ENCODE measurements around the gene LY6G6C.
A peak's percentile ranks its signal among the peaks of the same experiment; 100 is the strongest.

The LY6G6C gene, protein sequence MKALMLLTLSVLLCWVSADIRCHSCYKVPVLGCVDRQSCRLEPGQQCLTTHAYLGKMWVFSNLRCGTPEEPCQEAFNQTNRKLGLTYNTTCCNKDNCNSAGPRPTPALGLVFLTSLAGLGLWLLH

DNA sequence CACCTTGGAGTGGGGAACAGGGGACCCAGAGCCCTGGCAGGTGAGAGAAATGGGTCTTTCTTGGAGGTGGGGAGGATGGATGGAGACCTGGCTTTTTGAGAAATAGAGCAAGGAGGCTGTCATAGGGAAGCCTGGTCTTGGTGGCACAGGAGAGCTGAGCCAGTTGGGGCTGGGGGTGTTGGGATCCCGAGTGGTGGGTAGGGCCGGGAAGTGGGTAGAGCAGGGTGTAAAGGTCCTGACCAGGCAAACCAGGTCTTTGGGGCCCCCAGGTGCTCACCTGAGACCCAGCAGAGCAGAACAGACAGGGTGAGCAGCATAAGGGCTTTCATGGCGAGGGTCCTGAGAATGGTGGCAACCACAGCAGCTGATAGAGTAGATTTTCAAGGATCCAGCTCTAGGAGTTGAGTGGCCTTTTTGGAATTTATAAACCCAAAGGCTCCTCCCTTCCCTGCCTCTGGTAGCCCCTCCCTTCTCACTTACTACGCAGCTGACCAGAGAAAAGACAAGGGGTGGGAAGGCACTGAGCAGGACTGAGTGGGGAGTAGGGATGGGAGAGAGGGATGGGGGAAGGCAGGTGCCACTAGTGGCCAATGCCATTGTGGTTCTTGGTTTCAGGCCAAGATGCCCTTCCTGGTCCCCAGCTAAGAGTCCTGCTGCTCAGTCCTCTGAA, at the start of gene LY6G6C:
Gene LY6G6C (minus strand): TSS at position 396 of the 670 bp plus-strand sequence. CDS start 67 bp downstream, at position 329.
- no peak for DNase-seq (ENCODE audit: low read depth)

- no peak for DNase-seq (ENCODE audit: low read depth)
Observed at GRCh38 chr6:31770860-31771259, 49.3 kb upstream of the LY6G6C start.

GRCh38 chr6:31769684-31770371, 48.3 kb upstream of the LY6G6C start:
- peak; percentile 59 for DNase-seq (ENCODE audit: low read depth)

GRCh38 chr6:31768363-31769257, 47.1 kb upstream of the LY6G6C start:
- DNase-seq (ENCODE audit: low read depth), result no peak

GRCh38 chr6:31767096-31767645, 45.6 kb upstream of the LY6G6C start:
- DNase-seq (ENCODE audit: low read depth), result no peak

DNA sequence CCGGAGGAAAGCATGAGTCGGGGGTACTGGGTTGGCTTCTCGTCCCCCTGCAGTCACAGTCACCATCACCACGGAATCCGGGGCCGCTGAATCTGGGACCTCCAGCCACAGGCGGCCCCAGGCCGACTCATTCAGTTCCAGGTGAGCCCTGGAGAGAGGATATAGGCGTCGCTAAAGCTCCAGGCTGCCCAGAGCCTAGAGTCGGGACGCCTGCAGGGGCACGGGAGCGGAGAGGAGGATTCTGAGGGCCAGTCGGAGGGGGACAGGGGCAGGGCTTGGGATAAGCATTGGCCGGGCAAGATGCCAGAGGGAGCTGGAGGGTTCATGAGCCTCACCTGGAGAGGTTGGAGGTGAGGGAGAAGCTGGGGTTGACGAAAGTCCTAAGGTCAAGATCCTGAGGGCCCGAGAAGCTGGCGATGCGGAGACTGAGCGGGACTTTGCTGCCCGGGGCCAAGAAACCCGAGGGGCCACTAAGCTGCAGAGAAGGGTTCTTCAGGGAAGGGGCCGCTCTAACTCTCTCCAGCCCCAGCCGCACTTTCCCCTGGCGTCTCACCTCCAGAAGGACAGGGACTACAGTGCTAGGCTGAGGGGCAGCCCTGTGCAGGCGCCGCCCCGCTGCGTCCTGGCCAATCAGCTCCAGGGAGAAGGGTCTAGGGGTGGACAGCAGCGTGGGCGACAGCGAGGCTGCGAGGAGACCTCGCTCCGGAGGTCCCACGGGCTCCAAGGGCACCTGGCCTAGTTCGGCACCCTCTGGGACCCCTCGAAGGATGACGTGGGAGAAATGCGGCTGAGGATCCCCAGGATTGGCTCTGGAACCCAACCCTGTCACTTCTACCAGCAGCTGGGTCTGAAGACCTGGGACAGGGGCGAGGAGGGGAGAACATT, 44.6 kb upstream of the LY6G6C start:
- no peak for DNase-seq (ENCODE audit: low read depth)

- DNase-seq (ENCODE audit: low read depth), result no peak
Observed at GRCh38 chr6:31765559-31765909, 44.0 kb upstream of the LY6G6C start.

DNA sequence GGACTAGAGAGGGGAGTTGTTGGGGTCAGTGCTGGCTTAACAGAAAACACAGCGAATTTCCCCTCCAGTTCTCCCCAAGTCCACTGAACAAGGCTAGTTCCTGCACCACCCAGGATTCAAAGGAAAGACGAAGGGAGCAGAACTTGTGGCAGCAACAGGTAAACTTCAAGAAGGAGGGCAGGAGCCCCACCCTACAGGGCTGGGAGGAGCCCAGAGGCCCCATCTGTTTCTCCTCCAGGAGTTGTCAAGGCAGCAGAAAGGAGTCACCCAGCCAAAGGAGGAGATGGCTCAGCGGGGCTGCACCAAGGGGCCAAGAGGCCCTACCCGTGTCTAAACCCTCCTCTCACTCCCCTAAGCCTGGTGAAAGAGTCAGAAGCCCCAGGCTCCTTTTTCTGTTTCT, 42.7 kb upstream of the LY6G6C start:
- DNase-seq (ENCODE audit: low read depth), result no peak

GRCh38 chr6:31763619-31763940, 42.0 kb upstream of the LY6G6C start:
- no peak for DNase-seq (ENCODE audit: low read depth)

DNA sequence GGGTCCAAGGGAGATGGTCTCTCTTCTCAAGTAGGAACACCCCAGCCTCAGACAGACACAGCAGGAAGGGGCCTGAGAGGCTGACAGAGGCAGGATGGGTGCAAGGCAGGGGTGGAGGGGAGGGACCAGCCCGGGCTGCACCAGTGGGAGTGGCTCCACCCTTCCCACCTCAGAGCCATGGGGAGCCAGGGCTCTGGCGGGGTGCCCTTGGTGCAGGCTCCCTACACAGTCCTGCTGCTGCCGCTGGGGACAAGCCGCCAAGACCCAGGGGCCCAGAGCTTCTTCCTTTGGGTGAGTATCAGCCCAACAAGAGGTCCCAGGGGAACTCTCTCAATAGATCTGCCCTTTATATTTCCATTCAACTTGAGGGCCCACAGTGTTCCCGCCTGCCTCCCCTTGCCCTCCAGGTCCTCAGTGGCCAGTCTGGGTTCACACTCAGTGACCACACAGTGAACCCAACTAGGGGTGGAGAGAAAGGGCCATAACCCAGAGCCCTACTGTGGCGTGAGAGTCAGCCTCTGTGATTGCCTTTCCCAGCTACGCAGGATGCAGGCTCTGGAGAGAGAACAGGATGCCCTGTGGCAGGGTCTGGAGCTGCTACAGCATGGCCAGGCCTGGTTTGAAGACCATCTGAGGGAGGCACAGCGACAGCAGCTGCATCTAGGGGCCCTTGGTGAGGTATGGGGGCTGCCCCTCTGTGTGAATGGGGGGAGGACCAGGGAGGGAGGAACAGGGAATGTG, 41.5 kb upstream of the LY6G6C start:
- no peak for DNase-seq (ENCODE audit: low read depth)

DNA sequence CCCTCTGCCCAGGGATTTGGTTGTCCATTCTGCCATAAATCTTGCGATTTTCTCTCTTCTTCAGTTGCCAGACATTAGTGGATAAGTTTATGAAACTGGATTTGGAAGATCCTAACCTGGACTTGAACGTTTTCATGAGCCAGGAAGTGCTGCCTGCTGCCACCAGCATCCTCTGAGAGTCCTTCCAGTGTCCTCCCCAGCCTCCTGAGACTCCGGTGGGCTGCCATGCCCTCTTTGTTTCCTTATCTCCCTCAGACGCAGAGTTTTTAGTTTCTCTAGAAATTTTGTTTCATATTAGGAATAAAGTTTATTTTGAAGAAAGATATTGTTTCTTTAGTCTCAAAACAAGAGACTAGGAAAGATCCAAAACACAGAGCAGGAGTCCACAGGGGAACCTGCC, 40.8 kb upstream of the LY6G6C start, which contains the start of gene SAPCD1:
Gene SAPCD1 (plus strand): TSS at position 301 of the 400 bp plus-strand sequence. CDS start 399 bp downstream, outside the sequence.
- DNase-seq (ENCODE audit: low read depth), result no peak

DNA sequence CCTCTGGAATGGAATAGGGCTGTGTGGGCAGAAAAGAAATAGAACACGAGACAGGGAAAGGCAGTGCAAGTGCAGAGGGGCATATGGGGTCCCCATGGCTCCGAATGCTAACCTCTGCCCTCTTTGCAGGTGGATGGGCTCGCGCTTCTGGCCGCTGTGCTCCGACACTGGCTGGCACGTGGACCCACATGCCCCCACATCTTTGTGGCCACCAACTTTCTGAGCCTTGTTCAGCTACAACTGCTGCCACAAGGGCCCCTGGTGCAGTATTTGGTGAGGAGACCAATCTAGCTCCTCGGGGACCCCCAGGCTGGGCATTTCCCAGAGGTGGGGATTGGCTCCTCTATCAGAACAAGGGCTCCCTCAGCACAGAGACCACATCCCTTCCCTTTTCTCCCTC, 39.8 kb upstream of the LY6G6C start:
- no peak for DNase-seq (ENCODE audit: low read depth)

GRCh38 chr6:31760790-31761189, 39.2 kb upstream of the LY6G6C start:
- no peak for DNase-seq (ENCODE audit: low read depth)

DNA sequence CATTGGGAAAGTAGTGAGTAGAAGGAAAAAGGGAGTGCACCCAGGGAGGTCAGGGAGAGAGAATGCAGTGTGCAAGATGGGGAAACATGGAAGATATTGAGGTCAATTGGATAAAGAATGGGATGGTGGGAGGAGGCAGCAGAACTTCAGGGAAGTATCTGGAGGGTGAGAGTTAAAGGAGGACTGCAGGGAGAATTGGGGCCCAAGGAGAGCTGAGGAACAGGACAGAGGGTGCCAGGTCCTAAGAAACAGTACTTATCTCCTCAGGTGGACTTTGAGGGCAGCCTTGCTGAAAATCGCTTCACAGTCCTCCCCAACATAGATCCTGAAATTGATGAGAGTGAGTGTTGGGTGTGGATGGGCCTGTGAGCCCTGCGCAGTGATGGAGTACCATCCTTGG, 36.7 kb upstream of the LY6G6C start:
- DNase-seq (ENCODE audit: low read depth), result no peak

GRCh38 chr6:31752739-31753319, 31.3 kb upstream of the LY6G6C start:
- DNase-seq (ENCODE audit: low read depth), result no peak

DNA sequence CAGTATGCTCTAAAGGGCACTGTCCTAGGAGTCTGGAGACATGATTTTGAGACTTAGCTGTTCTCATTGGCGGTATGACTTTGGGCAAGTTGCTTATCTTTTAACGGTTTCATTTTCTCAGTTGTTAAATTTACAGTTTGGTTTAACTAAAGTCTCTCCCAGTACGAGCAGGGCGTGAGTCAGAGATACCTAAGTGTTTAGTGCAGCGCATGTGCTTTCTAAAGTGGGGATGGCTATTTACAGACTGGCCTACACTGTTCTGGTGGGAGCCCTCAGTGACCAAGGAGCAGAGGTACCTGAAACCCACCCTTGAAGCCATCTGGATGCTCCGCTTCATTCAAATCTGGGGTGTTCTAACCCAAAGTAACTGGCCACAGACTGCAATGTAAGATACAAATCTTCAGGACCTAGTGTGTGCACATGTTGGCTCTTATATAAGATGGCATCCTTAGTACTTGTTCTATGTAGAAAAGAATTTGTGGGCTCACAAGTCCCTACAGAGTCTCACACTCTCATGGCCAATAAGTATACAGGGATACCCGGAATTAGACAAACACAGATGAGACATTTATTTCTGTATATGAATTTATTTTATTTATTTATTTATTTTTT, 29.0 kb upstream of the LY6G6C start:
- no peak for DNase-seq (ENCODE audit: low read depth)

DNA sequence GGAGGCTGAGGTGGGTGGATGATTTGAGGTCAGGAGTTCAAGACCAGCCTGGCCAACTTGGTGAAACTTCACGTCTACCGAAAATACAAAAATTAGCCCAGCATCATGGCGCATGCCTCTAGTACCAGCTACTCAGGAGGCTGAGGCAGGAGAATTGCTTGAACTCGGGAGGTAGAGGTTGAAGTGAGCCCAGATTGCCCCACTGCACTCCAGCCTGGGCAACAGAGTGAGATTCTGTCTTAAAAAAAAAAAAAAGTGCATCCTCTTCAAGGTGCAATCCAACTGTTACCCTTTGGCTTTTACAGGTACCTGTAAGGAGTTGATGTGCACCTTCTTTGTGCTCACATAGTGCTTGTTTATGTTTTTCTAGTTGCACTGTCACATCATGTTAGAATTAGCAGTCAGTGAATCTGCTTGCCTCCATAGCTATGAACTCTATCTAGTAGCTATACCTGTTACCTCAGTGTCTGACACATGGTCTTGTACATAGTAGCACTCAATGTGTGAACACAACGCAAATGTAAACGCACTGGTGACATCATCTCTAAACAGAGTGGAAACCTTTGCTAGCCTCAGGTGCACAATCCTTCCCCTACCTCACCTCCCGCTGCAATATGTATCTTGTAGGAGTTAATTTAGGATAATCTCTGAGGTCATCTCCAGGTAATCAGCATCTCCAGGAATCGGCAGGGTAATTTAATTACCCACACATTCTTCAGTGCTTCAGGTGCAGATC, 27.9 kb upstream of the LY6G6C start:
- no peak for DNase-seq (ENCODE audit: low read depth)

DNA sequence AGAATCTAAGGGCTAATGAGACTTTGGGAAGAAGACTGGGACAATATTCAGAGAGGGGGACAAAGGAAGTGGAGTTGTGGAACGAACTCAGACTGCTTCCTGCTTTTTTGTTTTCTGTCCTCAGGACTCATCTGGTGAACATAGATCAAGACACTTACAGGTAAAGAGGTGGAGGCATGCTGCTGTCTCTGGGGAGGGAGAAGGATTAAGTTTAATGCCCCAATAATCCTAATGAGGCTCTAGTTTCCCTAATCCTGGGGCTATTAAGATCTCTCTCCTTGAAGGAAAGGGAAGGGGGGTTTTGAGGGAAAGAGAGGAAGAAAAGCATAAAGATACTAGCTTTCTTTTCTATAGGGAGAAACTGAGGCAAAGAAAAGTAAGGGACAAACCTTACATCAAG, 22.9 kb upstream of the LY6G6C start:
- no peak for DNase-seq (ENCODE audit: low read depth)

- DNase-seq (ENCODE audit: low read depth), result no peak
Observed at GRCh38 chr6:31742894-31743293, 21.3 kb upstream of the LY6G6C start.

All from stimulated activated CD8-positive, alpha-beta memory T cell treated with anti-CD3 and anti-CD28 coated beads, Interleukin-12 subunit alpha, Interleukin-12 subunit beta, amount 100 ng/mL, for 4 hours (primary cell).